WTC11 (cell line): Measurements from ENCODE around the gene ACTL8. TPM values are rescaled to one million over a fixed set of nuclear protein-coding genes. Genes with fewer than 3 reads are reported as not detected.
A peak's percentile ranks its signal among the peaks of the same experiment; 100 is the strongest.

Experiments used
- ATAC-seq: fragments of 200-7000 bp; cut with Tn5 transposase; 2 replicates; pipeline ENCODE4 v1.10.0; 2021; ENCODE audit warnings: mild to moderate bottlenecking, moderate library complexity
- CTCF ChIA-PET: fragments of 300-600 bp; sonication (Branson Sonifier 250); formaldehyde crosslinking; loops from one replicate; lab custom pipeline; 2021; ENCODE audit warnings: antibody characterized with exemption; lab: Charles Lee
- POLR2A ChIA-PET: fragments of 350-600 bp; sonication (Branson Sonifier 250); formaldehyde crosslinking; loops from one replicate; lab custom pipeline; 2021; ENCODE audit warnings: antibody characterized with exemption; lab: Charles Lee
- DNase-seq: peaks from one replicate; pipeline ENCODE4 v3.0.0; 2021; ENCODE audit warnings: low spot score
- H3K27ac Mint-ChIP-seq: 2 replicates; pipeline ENCODE4 v1.8.0; 2021; ENCODE audit warnings: mixed read lengths
- H3K27me3 Mint-ChIP-seq: 2 replicates; pipeline ENCODE4 v1.8.0; 2021; ENCODE audit warnings: low read depth, mild to moderate bottlenecking, moderate library complexity, mixed read lengths
- H3K36me3 Mint-ChIP-seq: 2 replicates; pipeline ENCODE4 v1.8.0; 2021; ENCODE audit warnings: mixed read lengths
- H3K4me1 Mint-ChIP-seq: 2 replicates; pipeline ENCODE4 v1.8.0; 2022; ENCODE audit warnings: mixed read lengths
- H3K4me3 Mint-ChIP-seq: 2 replicates; pipeline ENCODE4 v1.8.0; 2021; ENCODE audit warnings: mild to moderate bottlenecking, moderate library complexity, mixed read lengths
- H3K9me3 Mint-ChIP-seq: 2 replicates; pipeline ENCODE4 v1.8.0; 2021; ENCODE audit warnings: mixed read lengths
- EMX1 ChIP-seq: fragments of 250-450 bp; sonication (Bioruptor Pico); IDR thresholded peaks from 2 replicates; pipeline ENCODE4 v1.8.0; 2021; ENCODE audit warnings: mild to moderate bottlenecking
- GABPB1 ChIP-seq: sonication (generic); formaldehyde crosslinking; IDR thresholded peaks from 2 replicates; pipeline ENCODE4 v1.8.1; 2023; ENCODE audit warnings: mild to moderate bottlenecking, missing genetic modification reagents
- GRHL2 ChIP-seq: fragments of 250-450 bp; sonication (Bioruptor Pico); IDR thresholded peaks from 2 replicates; pipeline ENCODE4 v1.8.0; 2022; ENCODE audit warnings: mild to moderate bottlenecking, moderate library complexity; ENCODE audit not compliant: insufficient replicate concordance, severe bottlenecking
- GTF2I ChIP-seq: fragments of 250-450 bp; sonication (Bioruptor Pico); conservative IDR thresholded peaks from 2 replicates; pipeline ENCODE4 v1.4.0; 2021; ENCODE audit warnings: mild to moderate bottlenecking
- JUN ChIP-seq: sonication (generic); formaldehyde crosslinking; IDR thresholded peaks from 2 replicates; pipeline ENCODE4 v1.8.0; 2023; ENCODE audit warnings: mild to moderate bottlenecking, missing genetic modification reagents
- MYBL2 ChIP-seq: sonication (generic); formaldehyde crosslinking; IDR thresholded peaks from 2 replicates; pipeline ENCODE4 v1.8.1; 2023; ENCODE audit warnings: mild to moderate bottlenecking, moderate library complexity, missing genetic modification reagents
- NFATC4 ChIP-seq: fragments of 250-450 bp; sonication (Bioruptor Pico); IDR thresholded peaks from 2 replicates; pipeline ENCODE4 v1.9.0; 2021; ENCODE audit warnings: mild to moderate bottlenecking
- PRRX2 ChIP-seq: fragments of 250-450 bp; sonication (Bioruptor Pico); IDR thresholded peaks from 2 replicates; pipeline ENCODE4 v1.8.0; 2021; ENCODE audit warnings: mild to moderate bottlenecking
- RORB ChIP-seq: fragments of 250-450 bp; sonication (Bioruptor Pico); IDR thresholded peaks from 2 replicates; pipeline ENCODE4 v1.9.0; 2021; ENCODE audit warnings: mild to moderate bottlenecking
- TEAD4 ChIP-seq: sonication (generic); formaldehyde crosslinking; IDR thresholded peaks from 2 replicates; pipeline ENCODE4 v1.8.0; 2022; ENCODE audit warnings: mild to moderate bottlenecking, missing genetic modification reagents
- TP53 ChIP-seq: sonication (generic); formaldehyde crosslinking; IDR thresholded peaks from 2 replicates; pipeline ENCODE4 v1.8.1; 2023; ENCODE audit warnings: mild to moderate bottlenecking, missing genetic modification reagents
- ZBTB21 ChIP-seq: sonication (generic); formaldehyde crosslinking; IDR thresholded peaks from 2 replicates; pipeline ENCODE4 v1.8.1; 2023; ENCODE audit warnings: mild to moderate bottlenecking, missing genetic modification reagents, borderline replicate concordance
- ZNF138 ChIP-seq: sonication (generic); formaldehyde crosslinking; conservative IDR thresholded peaks from 2 replicates; pipeline ENCODE4 v1.8.1; 2022; ENCODE audit warnings: mild to moderate bottlenecking, moderate library complexity, missing genetic modification reagents
- ZNF219 ChIP-seq: sonication (generic); formaldehyde crosslinking; IDR thresholded peaks from 2 replicates; pipeline ENCODE4 v1.8.0; 2023; ENCODE audit warnings: missing genetic modification reagents, mild to moderate bottlenecking, borderline replicate concordance
- ZNF671 ChIP-seq: fragments of 250-450 bp; sonication (Bioruptor Pico); IDR thresholded peaks from 2 replicates; pipeline ENCODE4 v1.8.0; 2021; ENCODE audit warnings: mild to moderate bottlenecking
- total RNA-seq: library from RNA; stranded (reverse); gene quantifications from 3 replicates; pipeline ENCODE4 v1.2.3, GENCODE V29; 2021
- TF ChIP-seq, protein P1 (sequence below): sonication (generic); formaldehyde crosslinking; conservative IDR thresholded peaks from 2 replicates; pipeline ENCODE4 v1.8.1; 2022; ENCODE audit warnings: mild to moderate bottlenecking, missing genetic modification reagents
- TF ChIP-seq, protein P2 (sequence below): fragments of 250-450 bp; sonication (Bioruptor Pico); IDR thresholded peaks from 2 replicates; pipeline ENCODE4 v1.9.0; 2021; ENCODE audit warnings: mild to moderate bottlenecking
- TF ChIP-seq, protein P3 (sequence below): sonication (generic); formaldehyde crosslinking; IDR thresholded peaks from 2 replicates; pipeline ENCODE4 v1.8.1; 2022; ENCODE audit warnings: mild to moderate bottlenecking, moderate library complexity, missing genetic modification reagents
- TF ChIP-seq, protein P4 (sequence below): sonication (generic); formaldehyde crosslinking; IDR thresholded peaks from 2 replicates; pipeline ENCODE4 v1.8.1; 2023; ENCODE audit warnings: mild to moderate bottlenecking, missing genetic modification reagents, moderate library complexity

ACTL8 gene
- total RNA-seq, 1 experiment from 2014 or later, result 1.6 TPM

DNA sequence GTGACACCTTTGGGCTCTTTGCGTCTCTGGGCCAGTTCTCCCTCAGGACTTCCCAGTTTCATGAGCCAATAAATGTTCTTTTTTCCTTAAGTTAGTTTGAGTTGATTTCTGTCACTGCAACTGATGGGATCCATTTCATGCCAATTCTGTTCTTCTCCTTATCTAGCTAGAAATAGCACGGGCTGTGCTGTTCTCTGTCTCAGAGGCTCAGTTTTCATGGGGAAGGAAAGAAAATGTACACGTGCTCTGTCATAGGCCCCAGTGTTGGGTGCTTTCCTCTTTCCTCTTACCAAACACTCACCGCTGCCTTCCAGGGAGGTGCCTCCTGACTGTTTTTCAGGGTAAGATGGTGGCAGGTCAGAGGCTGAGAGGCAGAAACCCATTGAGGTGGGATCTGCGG is 43.2 kb upstream of the ACTL8 start (continued):
- TF ChIP-seq, protein P1, sequence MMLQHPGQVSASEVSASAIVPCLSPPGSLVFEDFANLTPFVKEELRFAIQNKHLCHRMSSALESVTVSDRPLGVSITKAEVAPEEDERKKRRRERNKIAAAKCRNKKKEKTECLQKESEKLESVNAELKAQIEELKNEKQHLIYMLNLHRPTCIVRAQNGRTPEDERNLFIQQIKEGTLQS (CRISPR knock-in tag), result no peak
- TF ChIP-seq GABPB1 (CRISPR knock-in tag) (no peak), JUN (CRISPR knock-in tag) (no peak), PRRX2 (CRISPR knock-in tag) (no peak), RORB (CRISPR knock-in tag) (no peak), ZNF671 (CRISPR knock-in tag) (no peak), GRHL2 (CRISPR knock-in tag) (no peak), ZNF138 (CRISPR knock-in tag) (no peak)
- TF ChIP-seq, protein P2, sequence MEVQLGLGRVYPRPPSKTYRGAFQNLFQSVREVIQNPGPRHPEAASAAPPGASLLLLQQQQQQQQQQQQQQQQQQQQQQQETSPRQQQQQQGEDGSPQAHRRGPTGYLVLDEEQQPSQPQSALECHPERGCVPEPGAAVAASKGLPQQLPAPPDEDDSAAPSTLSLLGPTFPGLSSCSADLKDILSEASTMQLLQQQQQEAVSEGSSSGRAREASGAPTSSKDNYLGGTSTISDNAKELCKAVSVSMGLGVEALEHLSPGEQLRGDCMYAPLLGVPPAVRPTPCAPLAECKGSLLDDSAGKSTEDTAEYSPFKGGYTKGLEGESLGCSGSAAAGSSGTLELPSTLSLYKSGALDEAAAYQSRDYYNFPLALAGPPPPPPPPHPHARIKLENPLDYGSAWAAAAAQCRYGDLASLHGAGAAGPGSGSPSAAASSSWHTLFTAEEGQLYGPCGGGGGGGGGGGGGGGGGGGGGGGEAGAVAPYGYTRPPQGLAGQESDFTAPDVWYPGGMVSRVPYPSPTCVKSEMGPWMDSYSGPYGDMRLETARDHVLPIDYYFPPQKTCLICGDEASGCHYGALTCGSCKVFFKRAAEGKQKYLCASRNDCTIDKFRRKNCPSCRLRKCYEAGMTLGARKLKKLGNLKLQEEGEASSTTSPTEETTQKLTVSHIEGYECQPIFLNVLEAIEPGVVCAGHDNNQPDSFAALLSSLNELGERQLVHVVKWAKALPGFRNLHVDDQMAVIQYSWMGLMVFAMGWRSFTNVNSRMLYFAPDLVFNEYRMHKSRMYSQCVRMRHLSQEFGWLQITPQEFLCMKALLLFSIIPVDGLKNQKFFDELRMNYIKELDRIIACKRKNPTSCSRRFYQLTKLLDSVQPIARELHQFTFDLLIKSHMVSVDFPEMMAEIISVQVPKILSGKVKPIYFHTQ (CRISPR knock-in tag), result no peak
- TF ChIP-seq, protein P3, sequence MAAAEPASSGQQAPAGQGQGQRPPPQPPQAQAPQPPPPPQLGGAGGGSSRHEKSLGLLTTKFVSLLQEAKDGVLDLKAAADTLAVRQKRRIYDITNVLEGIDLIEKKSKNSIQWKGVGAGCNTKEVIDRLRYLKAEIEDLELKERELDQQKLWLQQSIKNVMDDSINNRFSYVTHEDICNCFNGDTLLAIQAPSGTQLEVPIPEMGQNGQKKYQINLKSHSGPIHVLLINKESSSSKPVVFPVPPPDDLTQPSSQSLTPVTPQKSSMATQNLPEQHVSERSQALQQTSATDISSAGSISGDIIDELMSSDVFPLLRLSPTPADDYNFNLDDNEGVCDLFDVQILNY (CRISPR knock-in tag), result no peak

DNA sequence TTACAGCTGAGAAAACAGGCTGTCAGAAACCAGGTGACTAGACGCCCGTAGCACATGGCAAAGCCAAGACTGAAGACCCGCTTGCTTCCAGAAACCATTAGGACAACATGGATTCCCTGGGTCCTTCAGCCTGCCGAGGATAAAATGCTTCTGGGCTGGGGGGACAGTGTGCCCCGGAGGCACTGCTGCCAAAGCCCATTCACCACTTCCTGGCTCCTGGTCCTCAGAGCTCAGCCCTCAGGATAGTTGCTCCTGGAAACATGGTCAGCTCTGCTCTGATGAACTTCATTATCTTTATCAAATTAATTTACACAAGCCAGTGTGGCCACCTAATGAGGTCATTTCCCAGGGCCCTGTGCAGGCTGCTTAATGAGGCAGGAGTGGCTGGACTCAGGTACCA is 41.1 kb upstream of the ACTL8 start:
- no peak for ATAC-seq
- Mint-ChIP-seq H3K27ac (no peak overlapping the region), H3K27me3 (peaks cover 15% of the 10 kb centered on the region), H3K36me3 (peaks cover 22% of the 10 kb centered on the region)
- TF ChIP-seq ZBTB21 (CRISPR knock-in tag), result no peak
- TF ChIP-seq TEAD4 (CRISPR knock-in tag), result no peak
- TF ChIP-seq MYBL2, result no peak
- TF ChIP-seq GTF2I (CRISPR knock-in tag), result no peak
- no peak for TF ChIP-seq EMX1 (CRISPR knock-in tag)
- TF ChIP-seq, all 79 proteins: peak for 0
- peaks cover 30% of the 10 kb centered on the region for H3K9me3 Mint-ChIP-seq
- DNase-seq, result no peak
- H3K4me3 Mint-ChIP-seq, result no peak overlapping the region
- ChIA-PET CTCF (interaction anchor here (1.2 to 1.8 kb wide), 4 partner anchors 10 to 53 kb away, joined by 3 to 7 read pairs (median 4); no protein-coding TSS in a partner anchor), POLR2A (no interaction called here)
- H3K4me1 Mint-ChIP-seq, result no peaks in the 10 kb centered on the region

DNA sequence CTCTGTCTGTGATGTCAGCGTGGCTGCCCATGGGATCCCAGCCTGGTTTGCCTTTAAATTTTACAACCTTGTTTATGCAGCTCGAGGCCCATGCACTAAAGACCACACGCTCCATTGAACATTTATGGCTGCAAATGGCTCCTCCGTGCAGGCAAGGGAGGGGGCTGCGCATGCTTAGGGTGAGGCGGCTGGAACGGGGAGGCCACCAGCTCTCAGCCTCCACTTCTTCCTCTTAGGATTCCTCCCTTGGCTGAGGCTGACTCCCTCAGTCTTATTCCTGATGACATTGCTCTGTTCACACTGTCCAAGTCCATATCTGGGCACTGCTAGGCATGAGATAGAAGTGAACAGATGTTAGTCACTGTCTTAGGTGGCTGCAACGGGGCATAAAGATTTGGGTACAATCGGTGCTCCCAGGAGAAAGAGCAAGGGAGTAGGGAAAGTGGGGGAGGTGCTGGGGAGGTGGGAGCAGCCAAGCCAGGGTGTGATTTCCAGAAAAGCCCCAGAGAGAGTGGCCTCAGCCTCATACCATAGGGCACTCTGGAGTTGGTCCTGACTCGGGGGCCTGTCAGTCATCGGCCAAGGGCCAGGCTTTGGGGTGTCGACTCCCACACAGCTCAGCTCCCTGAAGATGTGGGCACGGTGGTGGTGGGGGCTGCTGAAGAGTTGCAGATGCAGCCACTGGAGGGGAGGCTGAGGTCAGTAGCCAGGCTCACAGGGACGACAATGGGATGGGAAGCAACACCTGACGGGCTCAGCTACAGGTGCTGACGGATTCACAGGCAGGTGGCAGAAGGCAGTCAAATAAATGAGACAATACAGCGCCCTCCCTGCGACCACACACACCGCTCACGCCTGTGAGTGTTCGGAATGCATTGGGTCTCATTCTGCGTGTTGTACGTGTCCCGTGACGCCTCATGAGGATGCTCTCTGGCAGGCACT is 37.3 kb upstream of the ACTL8 start:
- H3K4me1 Mint-ChIP-seq, result no peaks in the 10 kb centered on the region
- ChIA-PET POLR2A (no interaction called here), CTCF (interaction anchor here (0.5 to 1.4 kb wide), 3 partner anchors 57 to 135 kb away, joined by 3 to 4 read pairs (median 4); no protein-coding TSS in a partner anchor)
- DNase-seq, result no peak
- no peak for TF ChIP-seq PRRX2 (CRISPR knock-in tag)
- TF ChIP-seq GRHL2 (CRISPR knock-in tag), result no peak
- TF ChIP-seq, protein P4, sequence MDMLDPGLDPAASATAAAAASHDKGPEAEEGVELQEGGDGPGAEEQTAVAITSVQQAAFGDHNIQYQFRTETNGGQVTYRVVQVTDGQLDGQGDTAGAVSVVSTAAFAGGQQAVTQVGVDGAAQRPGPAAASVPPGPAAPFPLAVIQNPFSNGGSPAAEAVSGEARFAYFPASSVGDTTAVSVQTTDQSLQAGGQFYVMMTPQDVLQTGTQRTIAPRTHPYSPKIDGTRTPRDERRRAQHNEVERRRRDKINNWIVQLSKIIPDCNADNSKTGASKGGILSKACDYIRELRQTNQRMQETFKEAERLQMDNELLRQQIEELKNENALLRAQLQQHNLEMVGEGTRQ (CRISPR knock-in tag), result no peak
- TF ChIP-seq ZNF219 (CRISPR knock-in tag), result no peak
- no peak for TF ChIP-seq TP53 (CRISPR knock-in tag)
- no peak for TF ChIP-seq NFATC4
- no peak for TF ChIP-seq GABPB1 (CRISPR knock-in tag)
- no peaks in the 10 kb centered on the region for H3K36me3 Mint-ChIP-seq
- H3K27me3 Mint-ChIP-seq, result peaks cover 6% of the 10 kb centered on the region
- no peaks in the 10 kb centered on the region for H3K9me3 Mint-ChIP-seq
- no peak for ATAC-seq
- no peak overlapping the region for H3K4me3 Mint-ChIP-seq
- H3K27ac Mint-ChIP-seq, result 0 out of 2 replicates have a peak overlapping the region, but pooled peaks have one; percentile 24
